Limb (tissue), 2 donors: ENCODE measurements around the gene PADI1.
"Not testable (repeated sequence)": the region's sequence is repeated elsewhere in the genome, so short reads cannot be mapped to it uniquely, and the experiment has no call there.

Source experiments
- DNase-seq, 2 donors: peaks; one replicate each; pipeline ENCODE4 v3.0.0-alpha.2; 2016; ENCODE audit errors: extremely low spot score in 2 of 2

Gene PADI1

GRCh38 chr1:17239420-17239819, 34.5 kb downstream of the PADI1 start:
- peak; percentile 73 to 82 for DNase-seq

- not testable (repeated sequence) for DNase-seq
These were observed 36.3 kb downstream of the PADI1 start for GRCh38 chr1:17241011-17241779.

- DNase-seq, result not testable (repeated sequence)
These were observed 36.8 kb downstream of the PADI1 start for GRCh38 chr1:17241780-17242074.

GRCh38 chr1:17243274-17243673, 38.3 kb downstream of the PADI1 start:
- no peak for DNase-seq

GRCh38 chr1:17244821-17245740, 40.2 kb downstream of the PADI1 start:
- peak; percentile 32 to 44 for DNase-seq

GRCh38 chr1:17245816-17246325, 40.9 kb downstream of the PADI1 start:
- no peak for DNase-seq

- no peak for DNase-seq
These were observed 42.0 kb downstream of the PADI1 start for GRCh38 chr1:17246971-17247370.

- no peak for DNase-seq
These were observed 43.9 kb downstream of the PADI1 start, which contains the start of gene PADI3 for GRCh38 chr1:17248781-17249180. PADI3 (plus strand) TSS chr1:17249098; CDS start chr1:17249138, 40 bp downstream.

GRCh38 chr1:17250601-17251000, 45.7 kb downstream of the PADI1 start:
- no peak for DNase-seq

GRCh38 chr1:17251246-17251645, 46.3 kb downstream of the PADI1 start:
- no peak for DNase-seq

GRCh38 chr1:17251701-17252376, 46.9 kb downstream of the PADI1 start:
- no peak for DNase-seq

GRCh38 chr1:17255336-17255735, 50.4 kb downstream of the PADI1 start:
- no peak for DNase-seq

- DNase-seq, result no peak
These were observed 53.3 kb downstream of the PADI1 start for GRCh38 chr1:17258116-17258757.

GRCh38 chr1:17258758-17259130, 53.8 kb downstream of the PADI1 start:
- no peak for DNase-seq

GRCh38 chr1:17259233-17259873, 54.4 kb downstream of the PADI1 start:
- DNase-seq, result no peak

GRCh38 chr1:17260264-17260663, 55.3 kb downstream of the PADI1 start:
- DNase-seq, result no peak

GRCh38 chr1:17260738-17261137, 55.8 kb downstream of the PADI1 start:
- no peak for DNase-seq

GRCh38 chr1:17263936-17264335, 59.0 kb downstream of the PADI1 start:
- no peak for DNase-seq

GRCh38 chr1:17264470-17264869, 59.5 kb downstream of the PADI1 start:
- DNase-seq, result no peak

GRCh38 chr1:17265162-17265561, 60.2 kb downstream of the PADI1 start:
- DNase-seq, result no peak

GRCh38 chr1:17265950-17266349, 61.0 kb downstream of the PADI1 start:
- DNase-seq, result no peak
